GM04503 (cell line): ENCODE data around the gene MBNL1.
A peak's percentile ranks its signal among the peaks of the same experiment; 100 is the strongest.
"Not testable (repeated sequence)": the region's sequence is repeated elsewhere in the genome, so short reads cannot be mapped to it uniquely, and the experiment has no call there.

Source experiments
- DNase-seq: peaks from one replicate; pipeline ENCODE4 v3.0.0-alpha.2; 2012; ENCODE audit warnings: low read depth

Gene MBNL1

GRCh38 chr3:152319831-152320617 lies 51.3 kb downstream of the MBNL1 start:
- no peak for DNase-seq

DNA sequence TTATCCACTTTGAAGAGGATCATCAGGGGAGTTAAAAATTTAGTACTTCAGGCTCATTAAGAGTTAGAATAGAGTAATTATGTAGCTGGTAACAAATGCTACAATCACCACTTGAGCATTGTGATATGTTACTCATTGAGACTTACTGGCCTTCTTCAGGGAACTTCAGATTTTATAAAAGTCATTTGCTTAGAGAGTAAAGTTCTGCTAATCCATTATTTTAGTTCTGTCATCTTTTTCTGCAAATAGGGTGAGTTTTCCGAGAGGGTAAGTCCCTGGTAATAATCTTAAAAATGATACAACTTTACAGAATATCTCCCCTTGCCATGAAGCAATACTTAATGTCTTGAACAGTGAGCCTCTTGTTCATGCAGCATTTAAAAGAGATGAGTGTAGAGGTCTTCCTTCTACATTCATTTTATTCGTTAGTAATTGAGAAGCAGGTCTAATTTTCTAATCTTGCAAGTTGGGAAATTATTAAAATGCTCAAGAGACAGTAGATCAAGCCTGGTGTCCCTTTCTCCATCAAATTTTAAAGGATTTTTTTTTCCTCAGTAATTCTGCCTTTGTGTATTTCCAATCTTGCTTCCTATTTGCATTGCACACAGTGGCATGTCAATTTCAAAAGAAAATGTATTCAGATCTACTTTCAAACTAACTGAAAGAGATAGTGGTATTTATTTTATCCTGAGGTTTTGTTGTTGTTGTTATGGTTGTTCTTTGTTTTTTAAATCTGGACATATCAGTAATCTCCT lies 52.6 kb downstream of the MBNL1 start:
- DNase-seq: no peak

GRCh38 chr3:152321955-152322377 lies 53.2 kb downstream of the MBNL1 start:
- no peak for DNase-seq

- DNase-seq: no peak
These were observed 54.0 kb downstream of the MBNL1 start for GRCh38 chr3:152322756-152323155.

DNA sequence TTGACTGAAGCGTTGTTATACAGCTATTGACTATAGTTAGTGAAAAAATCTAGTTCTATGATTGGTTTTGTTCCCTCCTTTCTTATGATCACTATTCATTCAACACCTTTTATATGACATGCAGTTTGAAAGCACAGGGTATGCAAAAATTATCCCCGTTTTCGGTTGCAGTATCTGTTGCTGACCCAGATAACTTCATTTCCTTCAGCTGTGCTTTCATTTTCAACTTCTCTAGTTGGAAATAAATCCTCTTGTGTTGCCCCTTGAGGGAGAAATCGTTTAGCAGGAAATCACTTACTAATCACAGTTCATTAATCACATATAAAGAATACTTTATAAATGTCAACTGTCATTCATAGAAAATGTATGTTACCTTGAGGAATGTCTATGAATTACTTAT lies 55.1 kb downstream of the MBNL1 start:
- DNase-seq: no peak

DNA sequence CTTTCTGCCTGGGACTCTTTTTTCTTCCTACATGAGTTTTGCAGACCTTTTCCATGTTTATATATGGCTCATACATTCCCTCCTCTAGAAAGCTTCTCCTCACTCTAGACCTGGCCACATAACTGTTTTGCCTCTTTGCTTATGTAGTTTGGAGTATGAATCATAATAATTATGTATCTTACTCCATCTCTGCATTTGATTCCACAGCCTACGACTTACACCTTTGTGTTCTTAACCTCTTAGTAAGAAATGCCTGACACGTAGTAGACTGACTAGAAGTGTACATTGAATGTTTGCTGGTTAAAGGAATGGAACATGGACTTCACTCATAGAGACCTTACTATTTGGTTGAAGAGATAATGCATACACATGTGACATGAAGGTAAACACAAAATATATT lies 56.4 kb downstream of the MBNL1 start:
- DNase-seq: no peak

GRCh38 chr3:152327203-152327602 lies 58.5 kb downstream of the MBNL1 start:
- DNase-seq: no peak

- peak; percentile 63 for DNase-seq
These were observed 60.1 kb downstream of the MBNL1 start for GRCh38 chr3:152328841-152329240.

GRCh38 chr3:152330559-152330958 lies 61.8 kb downstream of the MBNL1 start:
- DNase-seq: no peak

- DNase-seq: peak; percentile 71
These were observed 62.4 kb downstream of the MBNL1 start for GRCh38 chr3:152331018-152331541.

DNA sequence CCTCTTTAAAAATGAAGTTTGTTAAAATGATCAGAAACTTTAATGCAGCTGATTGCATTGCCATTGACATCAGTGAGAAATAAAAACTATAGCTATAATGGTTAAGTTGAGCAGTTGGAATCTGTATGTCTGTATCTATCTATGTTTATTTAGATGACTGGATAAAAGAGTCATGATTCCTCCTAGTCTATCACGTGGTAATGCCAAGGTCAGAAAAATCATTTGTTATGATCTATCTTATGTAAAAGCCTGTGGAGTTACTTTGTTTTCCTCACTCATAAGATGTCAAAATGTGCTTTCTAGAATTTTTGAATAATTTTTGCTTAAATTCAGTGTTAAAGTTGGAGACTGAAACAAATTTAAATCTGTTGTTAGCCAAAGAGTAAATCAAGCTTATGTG lies 63.3 kb downstream of the MBNL1 start:
- DNase-seq: no peak

GRCh38 chr3:152333928-152334327 lies 65.2 kb downstream of the MBNL1 start:
- DNase-seq: no peak

DNA sequence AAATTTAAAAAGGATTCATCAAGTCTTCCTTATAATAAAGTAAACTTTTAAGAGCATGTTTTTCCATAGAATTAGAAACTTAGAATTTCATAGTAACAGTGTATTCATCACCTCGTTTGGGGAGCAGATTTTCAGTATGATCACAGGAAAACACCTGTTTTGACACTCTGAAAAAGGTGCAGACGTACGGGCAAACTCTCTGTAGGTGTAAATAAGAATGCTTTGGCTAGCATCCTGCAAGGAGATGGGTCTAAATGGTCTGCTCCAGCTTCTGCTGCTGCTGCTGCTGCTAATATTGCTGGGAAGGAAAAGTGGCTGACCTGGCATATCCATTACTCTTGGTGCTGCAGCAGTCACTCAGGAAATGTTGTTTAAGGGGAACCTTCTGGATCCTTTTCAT lies 66.0 kb downstream of the MBNL1 start:
- no peak for DNase-seq

DNA sequence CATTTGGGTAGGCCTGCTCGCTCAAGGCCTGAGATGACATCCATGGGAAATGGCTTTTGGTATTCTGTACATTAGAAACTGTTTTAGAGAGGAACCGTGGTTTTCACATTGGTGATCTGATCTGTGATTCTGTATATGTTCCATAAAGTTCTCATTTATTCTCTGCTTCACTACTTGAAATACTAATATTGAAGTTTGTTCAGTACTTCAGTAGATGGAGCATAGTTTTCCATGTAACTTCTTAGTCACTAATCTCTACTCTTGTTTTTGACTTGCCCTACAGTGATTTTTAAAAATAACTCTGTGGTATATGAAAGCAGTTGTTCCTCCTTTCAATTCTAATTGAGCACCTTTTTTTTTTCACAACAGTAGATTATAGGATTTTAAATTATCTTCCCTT lies 66.5 kb downstream of the MBNL1 start:
- DNase-seq: no peak

- DNase-seq: not testable (repeated sequence)
These were observed 68.6 kb downstream of the MBNL1 start for GRCh38 chr3:152337337-152337736.

- no peak for DNase-seq
These were observed 69.5 kb downstream of the MBNL1 start for GRCh38 chr3:152338159-152338720.

- no peak for DNase-seq
These were observed 71.3 kb downstream of the MBNL1 start for GRCh38 chr3:152339881-152340505.

DNA sequence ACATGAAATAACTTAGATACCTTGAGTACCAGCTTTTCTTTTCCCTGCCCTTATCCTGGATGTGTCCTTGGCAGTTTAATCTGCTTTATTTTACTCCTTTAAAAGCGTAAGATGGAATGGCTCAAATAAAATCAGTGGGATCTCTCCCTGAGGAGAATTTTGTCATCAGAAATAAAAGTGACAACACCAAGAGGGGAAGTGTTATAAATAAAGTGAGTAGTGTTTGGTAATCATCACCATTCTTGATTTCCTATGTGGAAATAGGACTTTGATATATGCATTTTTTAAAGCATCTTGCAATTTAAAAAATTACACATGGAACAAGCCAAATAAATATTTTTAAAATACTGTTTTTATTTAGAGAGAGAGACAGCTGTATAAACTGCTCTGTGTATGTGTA lies 76.5 kb downstream of the MBNL1 start:
- no peak for DNase-seq

GRCh38 chr3:152346058-152346457 lies 77.3 kb downstream of the MBNL1 start:
- no peak for DNase-seq

DNA sequence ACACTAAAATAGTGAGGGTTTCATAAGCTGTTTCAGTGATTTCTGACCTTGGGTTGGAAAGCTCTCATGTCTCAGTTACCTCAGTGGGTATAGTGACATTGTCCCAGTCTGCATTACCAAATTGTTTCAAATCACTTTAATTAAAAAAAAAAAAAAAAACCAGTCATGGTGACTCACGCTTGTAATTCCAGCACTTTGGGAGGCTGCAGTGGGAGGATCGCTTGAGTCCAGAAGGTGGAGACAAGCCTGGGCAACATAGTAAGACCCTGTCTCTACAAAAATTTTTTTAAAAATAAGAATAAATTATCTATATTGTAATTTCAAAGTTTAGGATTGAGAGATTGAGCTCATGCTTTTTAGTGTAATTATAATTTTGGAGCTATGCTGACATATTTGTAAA lies 78.0 kb downstream of the MBNL1 start:
- DNase-seq: no peak

DNA sequence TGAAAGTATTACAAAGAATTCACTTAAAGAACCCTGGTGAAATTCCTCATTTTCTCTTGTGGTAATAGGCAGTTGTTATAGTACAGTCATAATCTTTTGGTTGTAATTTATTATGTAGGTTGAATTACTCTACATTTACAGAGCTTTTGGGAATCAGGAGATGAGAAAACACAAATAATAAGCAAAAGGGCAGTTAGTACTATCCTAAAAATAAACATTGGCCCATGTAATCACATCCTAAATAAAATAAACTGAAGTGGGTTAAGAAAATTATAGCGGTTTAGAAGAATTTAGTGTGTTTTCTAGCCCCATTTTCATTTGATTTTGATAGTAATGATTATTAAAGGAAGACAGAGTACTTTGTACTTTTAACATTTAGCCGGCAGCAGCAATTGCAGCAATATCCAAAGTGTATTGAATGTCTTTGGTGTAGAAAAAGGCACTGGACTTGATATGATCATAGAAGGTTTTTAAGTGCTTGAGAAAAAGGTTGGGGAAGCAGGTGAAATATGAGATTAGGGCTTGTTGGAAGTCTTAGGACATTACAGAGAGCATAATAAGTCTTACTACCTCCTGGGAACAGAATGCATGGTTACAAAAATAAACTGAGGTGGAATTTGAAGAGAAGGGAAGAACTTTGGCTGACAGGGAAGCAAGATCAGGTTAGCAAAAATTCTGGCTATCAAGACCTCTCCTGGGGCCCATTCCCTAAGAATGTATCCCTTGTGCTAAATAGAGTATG lies 79.9 kb downstream of the MBNL1 start:
- no peak for DNase-seq

- DNase-seq: no peak
These were observed 80.7 kb downstream of the MBNL1 start for GRCh38 chr3:152349392-152349791.
